HG03571 (cell line): Measurements from ENCODE around the gene NDUFS3.

Source experiments
- ATAC-seq: cut with Tn5 transposase; IDR thresholded peaks from one replicate; pipeline ENCODE4 v1.9.1; 2021; ENCODE audit not compliant: unreplicated experiment

Gene NDUFS3

GRCh38 chr11:47589584-47589976 lies 10.7 kb downstream of the NDUFS3 start:
- no peak for ATAC-seq

- ATAC-seq = no peak
Measured at GRCh38 chr11:47589977-47590861, 11.3 kb downstream of the NDUFS3 start.

GRCh38 chr11:47591764-47592163 lies 12.9 kb downstream of the NDUFS3 start:
- ATAC-seq = no peak

- ATAC-seq = no peak
Measured at GRCh38 chr11:47592251-47592650, 13.4 kb downstream of the NDUFS3 start.

GRCh38 chr11:47592970-47593369 lies 14.1 kb downstream of the NDUFS3 start:
- ATAC-seq = no peak

- ATAC-seq = no peak
Measured at GRCh38 chr11:47593492-47593933, 14.6 kb downstream of the NDUFS3 start.

- ATAC-seq = no peak
Measured at GRCh38 chr11:47593934-47594855, 15.3 kb downstream of the NDUFS3 start, which contains the start of gene C1QTNF4. TSS of gene C1QTNF4 (minus strand) at chr11:47594411. CDS start at chr11:47590810, 3,601 bp downstream.

GRCh38 chr11:47595029-47595428 lies 16.2 kb downstream of the NDUFS3 start:
- no peak for ATAC-seq

- no peak for ATAC-seq
Measured at GRCh38 chr11:47595967-47596366, 17.1 kb downstream of the NDUFS3 start.

- no peak for ATAC-seq
Measured at GRCh38 chr11:47599902-47600301, 21.0 kb downstream of the NDUFS3 start.

GRCh38 chr11:47603295-47603694 lies 24.4 kb downstream of the NDUFS3 start:
- ATAC-seq = no peak

- no peak for ATAC-seq
Measured at GRCh38 chr11:47605921-47606320, 27.0 kb downstream of the NDUFS3 start.

GRCh38 chr11:47606731-47607130 lies 27.9 kb downstream of the NDUFS3 start:
- ATAC-seq = no peak

GRCh38 chr11:47607380-47607779 lies 28.5 kb downstream of the NDUFS3 start:
- ATAC-seq = no peak

GRCh38 chr11:47609675-47610074 lies 30.8 kb downstream of the NDUFS3 start:
- ATAC-seq = no peak

GRCh38 chr11:47611348-47611794 lies 32.5 kb downstream of the NDUFS3 start:
- peak; percentile 73 for ATAC-seq

- no peak for ATAC-seq
Measured at GRCh38 chr11:47615249-47615648, 36.4 kb downstream of the NDUFS3 start.

- ATAC-seq = no peak
Measured at GRCh38 chr11:47616726-47617416, 38.0 kb downstream of the NDUFS3 start.

GRCh38 chr11:47617417-47617809 lies 38.5 kb downstream of the NDUFS3 start:
- no peak for ATAC-seq

GRCh38 chr11:47620836-47621378 lies 42.0 kb downstream of the NDUFS3 start:
- ATAC-seq = no peak

- no peak for ATAC-seq
Measured at GRCh38 chr11:47626234-47626633, 47.4 kb downstream of the NDUFS3 start.
